ENCODE measurements around the gene D2HGDH.

GRCh38 chr2:241771286-241772062 lies 37.0 kb downstream of the D2HGDH start:
- TF ChIP-seq TAF1 (IDR thresholded peaks at IDR 0.05; ENCODE audit: borderline replicate concordance, low read depth, low read length) (no peak), EP300 (IDR thresholded peaks at IDR 0.05; ENCODE audit: borderline replicate concordance in 1 of 2, control insufficient read depth in 1 of 2, low read depth in 2 of 2, low read length in 2 of 2) (no peak), RCOR1 (conservative IDR thresholded peaks at IDR 0.05; ENCODE audit: low read depth, low read length) (no peak)
